PC-9 (cell line): ENCODE data around the gene SCAF8.

Experiments used
- EZH2 ChIP-seq: fragments of 200-600 bp; sonication (generic); IDR thresholded peaks from 2 replicates; pipeline ENCODE4 v1.8.0; 2017; ENCODE audit warnings: antibody characterized with exemption, low read depth
- TF ChIP-seq, protein P1 (sequence below): fragments of 200-600 bp; sonication (generic); conservative IDR thresholded peaks from 2 replicates; pipeline ENCODE4 v1.6.1; 2017; ENCODE audit warnings: mixed run types, antibody characterized with exemption, mild to moderate bottlenecking, moderate library complexity

DNA sequence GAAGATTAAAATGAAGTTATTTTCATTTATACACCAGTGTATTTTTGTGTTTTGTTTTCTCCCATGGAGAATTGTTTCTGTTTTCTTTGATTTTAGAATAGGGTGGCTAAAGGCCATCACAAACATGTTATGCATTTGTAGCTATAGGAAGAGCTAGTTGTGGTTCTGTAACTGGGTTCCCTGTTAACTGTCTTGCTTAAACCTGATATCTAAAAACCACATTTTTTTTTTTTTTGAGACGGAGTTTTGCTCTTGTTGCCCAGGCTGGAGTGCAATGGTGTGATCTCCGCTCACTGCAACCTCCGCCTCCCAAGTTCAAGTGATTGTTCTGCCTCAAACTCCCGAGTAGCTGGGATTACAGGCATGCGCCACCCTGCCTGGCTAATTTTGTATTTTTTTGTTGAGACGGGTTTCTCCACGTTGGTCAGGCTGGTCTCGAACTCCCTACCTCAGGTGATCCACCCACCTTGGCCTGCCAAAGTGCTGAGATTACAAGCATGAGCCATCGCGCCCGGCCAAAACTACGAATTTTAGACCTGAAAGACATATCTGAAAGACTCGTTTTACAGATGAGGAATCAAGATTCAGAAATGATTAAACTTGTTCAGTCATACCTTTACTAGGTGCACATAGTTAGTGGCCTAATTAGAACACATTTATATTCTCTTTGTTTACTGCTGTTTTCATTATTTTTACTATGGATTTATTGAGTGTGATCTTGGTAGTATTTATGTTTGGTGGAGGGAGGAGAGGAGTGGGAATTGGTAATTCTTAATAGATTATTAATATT lies 18.0 kb downstream of the SCAF8 start:
- TF ChIP-seq, protein P1, sequence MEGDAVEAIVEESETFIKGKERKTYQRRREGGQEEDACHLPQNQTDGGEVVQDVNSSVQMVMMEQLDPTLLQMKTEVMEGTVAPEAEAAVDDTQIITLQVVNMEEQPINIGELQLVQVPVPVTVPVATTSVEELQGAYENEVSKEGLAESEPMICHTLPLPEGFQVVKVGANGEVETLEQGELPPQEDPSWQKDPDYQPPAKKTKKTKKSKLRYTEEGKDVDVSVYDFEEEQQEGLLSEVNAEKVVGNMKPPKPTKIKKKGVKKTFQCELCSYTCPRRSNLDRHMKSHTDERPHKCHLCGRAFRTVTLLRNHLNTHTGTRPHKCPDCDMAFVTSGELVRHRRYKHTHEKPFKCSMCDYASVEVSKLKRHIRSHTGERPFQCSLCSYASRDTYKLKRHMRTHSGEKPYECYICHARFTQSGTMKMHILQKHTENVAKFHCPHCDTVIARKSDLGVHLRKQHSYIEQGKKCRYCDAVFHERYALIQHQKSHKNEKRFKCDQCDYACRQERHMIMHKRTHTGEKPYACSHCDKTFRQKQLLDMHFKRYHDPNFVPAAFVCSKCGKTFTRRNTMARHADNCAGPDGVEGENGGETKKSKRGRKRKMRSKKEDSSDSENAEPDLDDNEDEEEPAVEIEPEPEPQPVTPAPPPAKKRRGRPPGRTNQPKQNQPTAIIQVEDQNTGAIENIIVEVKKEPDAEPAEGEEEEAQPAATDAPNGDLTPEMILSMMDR, result no peak
- TF ChIP-seq EZH2, result no peak
